Trophoblast cell (in vitro differentiated cells and primary cell): Measurements from ENCODE around the gene IL1RAPL2.

ENCODE experiments used
- DNase-seq, 2 donors: peaks; one replicate each; pipeline ENCODE4 v3.0.0-alpha.2; 2016
- H2AFZ ChIP-seq: 2 replicates; pipeline ENCODE4 v1.6.1; 2013; ENCODE audit warnings: low read length, moderate library complexity, mild to moderate bottlenecking; ENCODE audit not compliant: insufficient read depth, poor library complexity
- H2AK5ac ChIP-seq: 2 replicates; pipeline ENCODE4 v1.6.1; 2013; ENCODE audit warnings: mild to moderate bottlenecking, low read length
- H2BK120ac ChIP-seq: 2 replicates; pipeline ENCODE4 v1.6.1; 2013; ENCODE audit warnings: low read length, mild to moderate bottlenecking, moderate library complexity; ENCODE audit not compliant: insufficient read depth, poor library complexity
- H2BK12ac ChIP-seq: 2 replicates; pipeline ENCODE4 v1.6.1; 2013; ENCODE audit warnings: mild to moderate bottlenecking, low read length, moderate library complexity
- H2BK5ac ChIP-seq: 2 replicates; pipeline ENCODE4 v1.6.1; 2013; ENCODE audit warnings: low read length, low read depth, moderate library complexity, mild to moderate bottlenecking; ENCODE audit not compliant: poor library complexity
- H3K14ac ChIP-seq: 2 replicates; pipeline ENCODE4 v1.6.1; 2013; ENCODE audit warnings: mild to moderate bottlenecking, low read length
- H3K18ac ChIP-seq: 2 replicates; pipeline ENCODE4 v1.6.1; 2013; ENCODE audit warnings: mild to moderate bottlenecking, low read length
- H3K23ac ChIP-seq: 2 replicates; pipeline ENCODE4 v1.6.1; 2013; ENCODE audit warnings: low read length
- H3K27ac ChIP-seq: 2 replicates; pipeline ENCODE4 v1.5.1; 2013; ENCODE audit warnings: low read depth, mild to moderate bottlenecking, inconsistent platforms, low read length, moderate library complexity
- H3K27me3 ChIP-seq: 2 replicates; pipeline ENCODE4 v1.6.1; 2013; ENCODE audit warnings: inconsistent platforms, mild to moderate bottlenecking, low read length, moderate library complexity; ENCODE audit not compliant: insufficient read depth
- H3K36me3 ChIP-seq, 2 experiments: 1 replicate in 1 of 2; 2 replicates in 1 of 2; pipeline ENCODE4 v1.6.1; 2013; ENCODE audit warnings: low read length in 2 of 2, mild to moderate bottlenecking in 2 of 2, moderate library complexity in 1 of 2; ENCODE audit not compliant: insufficient read depth in 2 of 2, control insufficient read depth in 1 of 2
- H3K4ac ChIP-seq: 2 replicates; pipeline ENCODE4 v1.6.1; 2013; ENCODE audit warnings: low read depth, mild to moderate bottlenecking, low read length, moderate library complexity
- H3K4me1 ChIP-seq, 2 experiments: 1 replicate in 1 of 2; 2 replicates in 1 of 2; pipeline ENCODE4 v1.6.1; 2013; ENCODE audit warnings: low read length in 2 of 2, mild to moderate bottlenecking in 2 of 2, moderate library complexity in 1 of 2; ENCODE audit not compliant: insufficient read depth in 2 of 2, control insufficient read depth in 1 of 2
- H3K4me2 ChIP-seq: 2 replicates; pipeline ENCODE4 v1.6.1; 2013; ENCODE audit warnings: inconsistent platforms, mild to moderate bottlenecking, low read length, moderate library complexity
- H3K4me3 ChIP-seq: 2 replicates; pipeline ENCODE4 v1.5.1; 2013; ENCODE audit warnings: mild to moderate bottlenecking, low read depth, low read length, inconsistent platforms
- H3K79me1 ChIP-seq: one replicate; pipeline ENCODE4 v1.6.1; 2013; ENCODE audit warnings: low read length
- H3K79me2 ChIP-seq: 2 replicates; pipeline ENCODE4 v1.6.1; 2013; ENCODE audit warnings: low read length, mild to moderate bottlenecking; ENCODE audit not compliant: control insufficient read depth, insufficient read depth, poor library complexity
- H3K9ac ChIP-seq: 2 replicates; pipeline ENCODE4 v1.6.1; 2013; ENCODE audit warnings: mild to moderate bottlenecking, low read length
- H3K9me3 ChIP-seq: 2 replicates; pipeline ENCODE4 v1.6.1; 2013; ENCODE audit warnings: low read depth, mild to moderate bottlenecking, control low read depth, inconsistent platforms, low read length; ENCODE audit not compliant: insufficient read depth
- H4K12ac ChIP-seq: 2 replicates; pipeline ENCODE4 v1.6.1; 2013; ENCODE audit warnings: low read depth, mild to moderate bottlenecking, low read length, moderate library complexity
- H4K8ac ChIP-seq: 2 replicates; pipeline ENCODE4 v1.6.1; 2013; ENCODE audit warnings: low read depth, mild to moderate bottlenecking, low read length, moderate library complexity
- H4K91ac ChIP-seq: one replicate; pipeline ENCODE4 v1.6.1; 2013; ENCODE audit warnings: low read depth, mild to moderate bottlenecking, low read length, moderate library complexity
- WGBS: extraction: QIAGEN DNeasy Blood & Tissue Kit; methylation state at CpG from one replicate; pipeline ENCODE4 v1.1.7; 2013; ENCODE audit warnings: missing lambda C conversion rate; ENCODE audit not compliant: insufficient read length, insufficient coverage; ENCODE audit errors: extremely low coverage; 5-methylcytosine and 5-hydroxymethylcytosine counted together

IL1RAPL2 gene

DNA sequence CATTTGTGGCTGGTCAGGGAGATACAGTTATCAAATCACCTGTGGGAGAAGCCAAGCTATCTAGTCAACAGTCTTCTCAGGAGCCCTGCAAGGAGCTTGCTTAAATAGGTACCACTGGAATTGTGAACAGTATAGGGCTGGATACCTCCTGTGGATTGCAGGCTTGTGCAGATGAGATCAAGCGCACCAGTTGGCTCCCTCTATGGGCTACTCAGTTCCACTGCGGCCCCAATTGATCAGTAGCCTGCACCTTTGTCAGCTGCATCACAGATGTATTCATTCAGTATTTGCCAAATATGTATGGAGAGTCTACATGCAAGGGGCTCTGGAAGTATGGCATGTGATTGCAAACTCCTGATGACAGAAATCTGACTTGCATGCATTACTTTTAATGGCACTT, 625.9 kb downstream of the IL1RAPL2 start:
- Histone ChIP-seq H2BK120ac (no peak overlapping the region), H2AK5ac (no peak overlapping the region)
- no CpG with 5 or more reads among the region's 2 CpGs for WGBS

GRCh38 chrX:105209406-105209805, 643.4 kb downstream of the IL1RAPL2 start:
- no peak for DNase-seq
- H2BK120ac ChIP-seq = no peak overlapping the region

More for the DNA sequence above, 625.9 kb downstream of the IL1RAPL2 start:
- Histone ChIP-seq H3K9ac (no peak overlapping the region), H2AFZ (no peak overlapping the region), H3K4me2 (no peak overlapping the region), H3K23ac (no peak overlapping the region), H4K12ac (no peak overlapping the region), H4K91ac (no peak overlapping the region), H3K79me1 (no peaks in the 10 kb centered on the region), H3K4me1 (no peaks in the 10 kb centered on the region), H3K79me2 (no peaks in the 10 kb centered on the region), H3K9me3 (no peaks in the 10 kb centered on the region), H3K4ac (no peak overlapping the region), H3K4me3 (no peak overlapping the region), H3K36me3 (no peaks in the 10 kb centered on the region), H2BK5ac (no peak overlapping the region), H3K27me3 (no peaks in the 10 kb centered on the region), H3K14ac (no peak overlapping the region), H2BK12ac (no peak overlapping the region), H3K27ac (no peak overlapping the region), H3K18ac (no peak overlapping the region), H4K8ac (no peak overlapping the region)
- DNase-seq = peak in 1 of 2 donors; percentile 48

DNA sequence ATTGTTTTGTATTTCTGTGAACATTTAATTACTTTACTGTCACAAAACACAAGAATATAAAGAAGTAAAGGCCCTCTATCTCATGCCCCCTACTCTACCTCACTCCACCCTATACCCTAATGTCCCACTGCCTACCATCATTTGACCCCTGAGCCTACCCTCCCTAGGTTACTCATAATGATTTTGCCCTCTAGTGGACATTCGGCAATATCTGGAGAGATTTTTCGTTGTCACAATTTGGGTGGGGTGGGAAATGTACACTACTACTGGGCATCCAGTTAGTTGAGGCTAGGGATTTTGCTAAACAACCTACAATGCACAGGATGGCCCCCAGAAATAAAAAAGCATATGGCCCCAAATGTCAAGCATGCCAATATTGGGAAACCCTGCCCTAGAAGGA, 644.3 kb downstream of the IL1RAPL2 start:
- H3K4me1 ChIP-seq = no peaks in the 10 kb centered on the region

More at GRCh38 chrX:105209406-105209805, 643.4 kb downstream of the IL1RAPL2 start:
- Histone ChIP-seq H3K27ac (no peak overlapping the region), H3K4me1 (no peaks in the 10 kb centered on the region), H3K9ac (no peak overlapping the region), H3K18ac (no peak overlapping the region), H2AK5ac (no peak overlapping the region), H3K27me3 (no peaks in the 10 kb centered on the region), H3K9me3 (no peaks in the 10 kb centered on the region), H4K91ac (no peak overlapping the region), H3K36me3 (no peaks in the 10 kb centered on the region), H3K79me1 (no peaks in the 10 kb centered on the region), H2AFZ (no peak overlapping the region), H3K14ac (no peak overlapping the region), H3K4me3 (no peak overlapping the region), H3K4me2 (no peak overlapping the region), H3K79me2 (no peaks in the 10 kb centered on the region), H3K23ac (no peak overlapping the region), H2BK12ac (no peak overlapping the region), H4K12ac (no peak overlapping the region), H2BK5ac (no peak overlapping the region), H4K8ac (no peak overlapping the region), H3K4ac (no peak overlapping the region)

DNA sequence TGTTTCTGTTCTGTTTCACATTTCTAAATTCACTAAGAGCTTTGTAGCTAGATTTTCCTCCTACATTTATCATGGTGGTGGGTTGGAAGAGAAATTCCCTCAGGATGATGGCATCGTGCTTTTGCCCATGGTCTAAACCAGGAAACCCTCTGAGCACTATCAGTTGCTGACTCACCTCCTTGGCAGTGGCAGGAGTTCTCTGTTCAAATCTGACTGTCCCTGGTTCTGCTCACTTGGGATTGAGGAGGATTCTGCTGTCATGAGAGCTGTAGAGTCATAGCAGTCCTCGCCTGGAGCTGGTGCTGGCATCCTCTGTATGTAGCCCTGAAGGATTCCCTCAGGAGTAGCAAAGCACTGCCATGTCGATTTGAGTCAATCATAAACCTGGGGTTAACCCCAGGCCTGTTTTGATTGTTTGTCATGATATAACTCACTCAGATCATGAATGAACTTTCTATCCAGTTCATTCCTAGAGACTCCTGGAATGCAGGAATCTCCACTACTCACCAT, 645.1 kb downstream of the IL1RAPL2 start:
- H2BK12ac ChIP-seq = no peak overlapping the region
- H3K27me3 ChIP-seq = no peaks in the 10 kb centered on the region
- no peak overlapping the region for H3K14ac ChIP-seq
- H4K91ac ChIP-seq = no peak overlapping the region
- H3K23ac ChIP-seq = no peak overlapping the region
- no CpG with 5 or more reads among the region's 3 CpGs for WGBS
- H2AK5ac ChIP-seq = no peak overlapping the region
- no peak overlapping the region for H3K27ac ChIP-seq
- H3K36me3 ChIP-seq = no peaks in the 10 kb centered on the region
- no peaks in the 10 kb centered on the region for H3K9me3 ChIP-seq
- no peak overlapping the region for H2BK120ac ChIP-seq
- no peak overlapping the region for H3K9ac ChIP-seq
- H3K4me2 ChIP-seq = no peak overlapping the region
- no peaks in the 10 kb centered on the region for H3K79me2 ChIP-seq
- no peak overlapping the region for H4K8ac ChIP-seq
- no peak for DNase-seq
- no peak overlapping the region for H4K12ac ChIP-seq
- no peak overlapping the region for H3K18ac ChIP-seq
- H2AFZ ChIP-seq = no peak overlapping the region
- H3K4ac ChIP-seq = no peak overlapping the region
- H3K79me1 ChIP-seq = no peaks in the 10 kb centered on the region
- no peak overlapping the region for H2BK5ac ChIP-seq
- H3K4me3 ChIP-seq = no peak overlapping the region
- H3K4me1 ChIP-seq = no peaks in the 10 kb centered on the region

More for the DNA sequence above, 644.3 kb downstream of the IL1RAPL2 start:
- no peak overlapping the region for H3K18ac ChIP-seq
- no peaks in the 10 kb centered on the region for H3K27me3 ChIP-seq
- H4K91ac ChIP-seq = no peak overlapping the region
- no peak overlapping the region for H2BK12ac ChIP-seq
- no peak overlapping the region for H2BK120ac ChIP-seq
- H2AFZ ChIP-seq = no peak overlapping the region
- no peak overlapping the region for H3K4ac ChIP-seq
- no CpG with 5 or more reads among the region's 2 CpGs for WGBS
- H3K4me3 ChIP-seq = no peak overlapping the region
- no peak overlapping the region for H3K14ac ChIP-seq
- no peak overlapping the region for H4K12ac ChIP-seq
- no peaks in the 10 kb centered on the region for H3K79me2 ChIP-seq
- DNase-seq = peak in 1 of 2 donors; percentile 4
- H3K23ac ChIP-seq = no peak overlapping the region
- no peaks in the 10 kb centered on the region for H3K9me3 ChIP-seq
- no peaks in the 10 kb centered on the region for H3K79me1 ChIP-seq
- H2AK5ac ChIP-seq = no peak overlapping the region
- no peak overlapping the region for H3K27ac ChIP-seq
- H3K36me3 ChIP-seq = no peaks in the 10 kb centered on the region
- H3K4me2 ChIP-seq = no peak overlapping the region
- H2BK5ac ChIP-seq = no peak overlapping the region
- H3K9ac ChIP-seq = no peak overlapping the region
- H4K8ac ChIP-seq = no peak overlapping the region
